Measurements from ENCODE around the gene AP1G2.

- TF ChIP-seq CTCF (IDR thresholded peaks at IDR 0.05), result peak; percentile 59 to 76 (median 71)
- no peak for TF ChIP-seq POLR2A (IDR thresholded peaks at IDR 0.05)
These were observed 8.3 kb downstream of the AP1G2 start for GRCh38 chr14:23559010-23559925.
